ENCODE results near the gene SYNDIG1L. TPM values are rescaled to one million over a fixed set of nuclear protein-coding genes. Genes with fewer than 3 reads are reported as not detected.

Gene SYNDIG1L
- total RNA-seq, 4 donors from 2014 or later = 0.34 to 0.88 (median 0.49) TPM; not detected in 1

- no peak for TF ChIP-seq CTCF (IDR thresholded peaks at IDR 0.05; ENCODE audit: low read depth)
Measured at GRCh38 chr14:74377976-74378690, 47.9 kb downstream of the SYNDIG1L start.

- TF ChIP-seq CTCF (IDR thresholded peaks at IDR 0.05; ENCODE audit: low read depth) = no peak
Measured at GRCh38 chr14:74368441-74368840, 57.6 kb downstream of the SYNDIG1L start.

- no peak for TF ChIP-seq CTCF (IDR thresholded peaks at IDR 0.05; ENCODE audit: low read depth)
Measured at GRCh38 chr14:74368026-74368425, 58.0 kb downstream of the SYNDIG1L start.

GRCh38 chr14:74364271-74364880 is 61.6 kb downstream of the SYNDIG1L start:
- TF ChIP-seq CTCF (IDR thresholded peaks at IDR 0.05; ENCODE audit: low read depth) = no peak

- TF ChIP-seq CTCF (IDR thresholded peaks at IDR 0.05; ENCODE audit: low read depth) = no peak
Measured at GRCh38 chr14:74362361-74362915, 63.6 kb downstream of the SYNDIG1L start.

- TF ChIP-seq CTCF (IDR thresholded peaks at IDR 0.05; ENCODE audit: low read depth) = no peak
Measured at GRCh38 chr14:74360163-74360562, 65.8 kb downstream of the SYNDIG1L start.

GRCh38 chr14:74358176-74358829 is 67.7 kb downstream of the SYNDIG1L start:
- no peak for TF ChIP-seq CTCF (IDR thresholded peaks at IDR 0.05; ENCODE audit: low read depth)
